HCT116 (cell line): ENCODE measurements around the gene B3GALNT2. TPM values are rescaled to one million over a fixed set of nuclear protein-coding genes. Genes with fewer than 3 reads are reported as not detected.

Experiments
- ATAC-seq: fragments of 200-7000 bp; cut with Tn5 transposase; 2 replicates; pipeline ENCODE4 v1.9.1; 2020; ENCODE audit warnings: mild to moderate bottlenecking, moderate library complexity
- BruUV-seq: library from RNA; stranded (reverse); fragments of 400-500 nt; replicated peaks from 2 replicates; lab custom pipeline; 2021; lab: Mats Ljungman, UMichigan
- CTCF ChIA-PET: fragments of 300-600 bp; sonication (Branson Sonifier 250); formaldehyde crosslinking; loops from one replicate; lab custom pipeline; 2021; ENCODE audit warnings: antibody characterized with exemption; lab: Charles Lee
- POLR2A ChIA-PET: fragments of 300-600, 350-600 bp; sonication (Branson Sonifier 250); formaldehyde crosslinking; loops from one replicate; lab custom pipeline; 2021; ENCODE audit warnings: antibody characterized with exemption; lab: Charles Lee
- RAD21 ChIA-PET, 2 experiments: fragments of 300-600 bp; sonication (Branson Sonifier 250); formaldehyde crosslinking; loops; one replicate each; lab custom pipeline; 2023; ENCODE audit warnings: low total read pairs in 2 of 2; ENCODE audit not compliant: uncharacterized antibody in 2 of 2, unreplicated experiment in 2 of 2, low non-redundant PET in 1 of 2; lab: Charles Lee
- DNase-seq: peaks from one replicate; pipeline ENCODE4 v3.0.0-alpha.2; 2010; ENCODE audit warnings: low read depth, low spot score
- H2AFZ ChIP-seq: fragments of 200-600 bp; shearing (Covaris generic), sonication (generic); 2 replicates; pipeline ENCODE4 v1.6.1; 2017; ENCODE audit warnings: low read depth, mixed run types, mixed read lengths, antibody characterized with exemption, low read length; ENCODE audit not compliant: poor library complexity, severe bottlenecking
- H3K27ac ChIP-seq: 2 replicates; pipeline ENCODE4 v1.5.1; 2012; ENCODE audit warnings: low read depth, low read length
- H3K27me3 ChIP-seq: fragments of 200-600 bp; sonication (generic); 2 replicates; pipeline ENCODE4 v1.6.1; 2016; ENCODE audit warnings: mixed run types, low read length, mixed read lengths; ENCODE audit not compliant: insufficient read depth
- H3K36me3 ChIP-seq, 2 experiments: fragments of 200-500 bp in 1 of 2; fragments of 200-600 bp in 1 of 2; sonication (Bioruptor generic) in 1 of 2; sonication (generic) in 1 of 2; 2 replicates each; pipeline versions ENCODE4 v1.5.1 to v1.6.1; 2014 to 2016; ENCODE audit warnings: low read length in 2 of 2, inconsistent platforms in 1 of 2, mixed read lengths in 1 of 2, mixed run types in 1 of 2; ENCODE audit not compliant: insufficient read depth in 2 of 2, control insufficient read depth in 1 of 2
- H3K4me1 ChIP-seq, 2 experiments: fragments of 200-600 bp in 1 of 2; sonication (generic) in 1 of 2; 2 replicates each; pipeline versions ENCODE4 v1.5.1 to v1.6.1; 2012 to 2017; ENCODE audit warnings: low read length in 2 of 2, inconsistent platforms in 1 of 2, mild to moderate bottlenecking in 1 of 2, mixed read lengths in 1 of 2, mixed run types in 1 of 2, moderate library complexity in 1 of 2; ENCODE audit not compliant: insufficient read depth in 2 of 2, control insufficient read depth in 1 of 2
- H3K4me2 ChIP-seq: fragments of 200-600 bp; sonication (generic); 2 replicates; pipeline ENCODE4 v1.6.1; 2017; ENCODE audit warnings: mixed run types, low read length, mixed read lengths
- H3K4me3 ChIP-seq, 2 experiments: fragments of 200-600 bp in 1 of 2; sonication (generic) in 1 of 2; replicated peaks in 1 of 2; 2 replicates each; pipeline ENCODE4 v1.5.1; 2011 to 2016; ENCODE audit warnings: low read length in 2 of 2, control low read depth in 1 of 2, low read depth in 1 of 2, mild to moderate bottlenecking in 1 of 2, mixed read lengths in 1 of 2, mixed run types in 1 of 2
- H3K79me2 ChIP-seq: fragments of 200-600 bp; sonication (generic); 2 replicates; pipeline ENCODE4 v1.6.1; 2017; ENCODE audit warnings: mild to moderate bottlenecking, mixed run types, low read length, moderate library complexity, mixed read lengths; ENCODE audit not compliant: insufficient read depth
- H3K9ac ChIP-seq: fragments of 200-600 bp; sonication (generic); 2 replicates; pipeline ENCODE4 v1.6.1; 2016; ENCODE audit warnings: low read length, mixed read lengths
- H3K9me2 ChIP-seq: fragments of 200-600 bp; sonication (generic), shearing (Covaris generic); 2 replicates; pipeline ENCODE4 v1.6.1; 2017; ENCODE audit warnings: mixed run types, mild to moderate bottlenecking, moderate library complexity; ENCODE audit not compliant: insufficient read depth
- H3K9me3 ChIP-seq, 2 experiments: fragments of 200-500 bp in 1 of 2; fragments of 200-600 bp in 1 of 2; sonication (Bioruptor generic) in 1 of 2; sonication (generic) in 1 of 2; 2 replicates each; pipeline ENCODE4 v1.6.1; 2014 to 2017; ENCODE audit warnings: low read length in 2 of 2, mixed read lengths in 2 of 2, inconsistent platforms in 1 of 2, low read depth in 1 of 2, mild to moderate bottlenecking in 1 of 2, mixed run types in 1 of 2, moderate library complexity in 1 of 2; ENCODE audit not compliant: control insufficient read depth in 1 of 2, insufficient read depth in 1 of 2
- H4K20me1 ChIP-seq: fragments of 200-600 bp; sonication (generic), shearing (Covaris generic); 2 replicates; pipeline ENCODE4 v1.6.1; 2017; ENCODE audit warnings: mixed run types, mild to moderate bottlenecking, moderate library complexity; ENCODE audit not compliant: insufficient read depth
- CBX3 ChIP-seq: IDR thresholded peaks from 2 replicates; pipeline ENCODE4 v1.6.1; 2012; ENCODE audit warnings: low read depth
- CEBPB ChIP-seq: IDR thresholded peaks from 2 replicates; pipeline ENCODE4 v1.6.1; 2012; ENCODE audit warnings: low read depth
- CTCF ChIP-seq, 3 experiments: fragments of 200-600 bp in 1 of 3; sonication (generic) in 1 of 3; IDR thresholded peaks in 2 of 3; conservative IDR thresholded peaks in 1 of 3; 2 replicates each; pipeline ENCODE4 v1.5.1; 2012 to 2017; ENCODE audit warnings: low read depth in 2 of 3, low read length in 2 of 3, antibody characterized with exemption in 1 of 3, borderline replicate concordance in 1 of 3, control low read depth in 1 of 3, mild to moderate bottlenecking in 1 of 3, mixed read lengths in 1 of 3, mixed run types in 1 of 3, moderate library complexity in 1 of 3; ENCODE audit not compliant: insufficient read depth in 1 of 3
- ELF1 ChIP-seq: IDR thresholded peaks from 2 replicates; pipeline ENCODE4 v1.6.1; 2012; ENCODE audit warnings: low read depth, borderline replicate concordance
- EZH2 ChIP-seq: fragments of 200-600 bp; sonication (generic); IDR thresholded peaks from 2 replicates; pipeline ENCODE4 v1.6.1; 2017; ENCODE audit warnings: antibody characterized with exemption, mixed run types
- EZH2phosphoT487 ChIP-seq: fragments of 200-600 bp; IDR thresholded peaks from 2 replicates; pipeline ENCODE4 v1.6.1; 2018; ENCODE audit warnings: antibody characterized with exemption, borderline replicate concordance
- FOSL1 ChIP-seq: IDR thresholded peaks from 2 replicates; pipeline ENCODE4 v1.6.1; 2012; ENCODE audit warnings: low read depth
- JUND ChIP-seq: IDR thresholded peaks from 2 replicates; pipeline ENCODE4 v1.6.1; 2012
- POLR2AphosphoS5 ChIP-seq: IDR thresholded peaks from 2 replicates; pipeline ENCODE4 v1.6.1; 2011; ENCODE audit warnings: mild to moderate bottlenecking, low read depth, low read length, moderate library complexity
- RAD21 ChIP-seq: IDR thresholded peaks from 2 replicates; pipeline ENCODE4 v1.6.1; 2012; ENCODE audit warnings: low read depth, mild to moderate bottlenecking
- REST ChIP-seq: IDR thresholded peaks from 2 replicates; pipeline ENCODE4 v1.6.1; 2012; ENCODE audit warnings: low read depth
- SIN3A ChIP-seq: IDR thresholded peaks from 2 replicates; pipeline ENCODE4 v1.6.1; 2012; ENCODE audit warnings: low read depth
- SP1 ChIP-seq: IDR thresholded peaks from 2 replicates; pipeline ENCODE4 v1.6.1; 2012; ENCODE audit warnings: low read depth
- SRF ChIP-seq: IDR thresholded peaks from 2 replicates; pipeline ENCODE4 v1.6.1; 2012; ENCODE audit warnings: low read depth
- YY1 ChIP-seq: IDR thresholded peaks from 2 replicates; pipeline ENCODE4 v1.6.1; 2011; ENCODE audit warnings: low read length, low read depth, moderate library complexity, mild to moderate bottlenecking; ENCODE audit not compliant: insufficient replicate concordance; ENCODE audit errors: extremely low read depth
- ZFX ChIP-seq: fragments of 450-650 bp; IDR thresholded peaks from 2 replicates; pipeline ENCODE4 v1.6.1; 2017
- ZNF274 ChIP-seq: fragments of 200-500 bp; sonication (Bioruptor generic); IDR thresholded peaks from 2 replicates; pipeline ENCODE4 v1.6.1; 2014; ENCODE audit warnings: mild to moderate bottlenecking, low read depth, low read length, inconsistent platforms
- intact Hi-C: fragments of 100-400 bp; cut with micrococcal nuclease; formaldehyde crosslinking; loops from 2 replicates; pipeline ENCODE4 v1.10.0; 2022
- total RNA-seq: library from RNA; stranded (reverse); gene quantifications from one replicate; pipeline ENCODE4 v1.2.1, GENCODE V29; 2021; ENCODE audit not compliant: unreplicated experiment
- TF ChIP-seq, protein P1 (sequence below): IDR thresholded peaks from 2 replicates; pipeline ENCODE4 v1.6.1; 2012
- TF ChIP-seq, protein P2 (sequence below): IDR thresholded peaks from 2 replicates; pipeline ENCODE4 v1.6.1; 2011; ENCODE audit warnings: mild to moderate bottlenecking, low read length, moderate library complexity; ENCODE audit not compliant: insufficient replicate concordance; ENCODE audit errors: extremely low read depth

B3GALNT2 gene
- total RNA-seq, 1 experiment from 2014 or later = 36.8 TPM

- no peak overlapping the region for H3K27ac ChIP-seq
- H3K9me3 ChIP-seq = no peaks in the 10 kb centered on the region
- H3K79me2 ChIP-seq = peaks cover 77% of the 10 kb centered on the region
- CTCF ChIA-PET = no interaction called here
- no peak overlapping the region; the same call in 1 of the 2 replicates for H3K4me2 ChIP-seq
- POLR2A ChIA-PET = interaction anchor here (1.6 kb wide), 1 partner anchor 14 kb away, joined by 3 read pairs; no protein-coding TSS in a partner anchor
- intact Hi-C loops = no loop called here
- peaks cover 6% of the 10 kb centered on the region; the same call in 1 of the 2 replicates for H4K20me1 ChIP-seq
- DNase-seq = no peak
- H3K4me3 ChIP-seq = no peak overlapping the region
- no peak overlapping the region for H2AFZ ChIP-seq
- no peak overlapping the region for H3K9ac ChIP-seq
- ATAC-seq = no peak
- BruUV-seq = no TSS peak
- no peak for TF ChIP-seq ELF1
- no peak for TF ChIP-seq CEBPB
- no peak for TF ChIP-seq EZH2phosphoT487
- TF ChIP-seq CTCF (IDR thresholded peaks at IDR 0.05 in 2 of 3, conservative IDR thresholded peaks at IDR 0.05 in 1 of 3; ENCODE audit: borderline replicate concordance in 1 of 3, insufficient read depth in 1 of 3, low read depth in 2 of 3, low read length in 2 of 3) = no peak
- no peak for TF ChIP-seq REST
- no peak for TF ChIP-seq ZFX
- no peak for TF ChIP-seq JUND
- no peak for TF ChIP-seq EZH2
- TF ChIP-seq ZNF274 = no peak
- TF ChIP-seq POLR2AphosphoS5 = no peak
- TF ChIP-seq YY1 = no peak
- TF ChIP-seq RAD21 = no peak
- no peak for TF ChIP-seq SRF
- TF ChIP-seq SIN3A = no peak
- no peak for TF ChIP-seq FOSL1
- TF ChIP-seq, protein P1, sequence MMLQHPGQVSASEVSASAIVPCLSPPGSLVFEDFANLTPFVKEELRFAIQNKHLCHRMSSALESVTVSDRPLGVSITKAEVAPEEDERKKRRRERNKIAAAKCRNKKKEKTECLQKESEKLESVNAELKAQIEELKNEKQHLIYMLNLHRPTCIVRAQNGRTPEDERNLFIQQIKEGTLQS = no peak
- no peak for TF ChIP-seq SP1
- TF ChIP-seq, protein P2, sequence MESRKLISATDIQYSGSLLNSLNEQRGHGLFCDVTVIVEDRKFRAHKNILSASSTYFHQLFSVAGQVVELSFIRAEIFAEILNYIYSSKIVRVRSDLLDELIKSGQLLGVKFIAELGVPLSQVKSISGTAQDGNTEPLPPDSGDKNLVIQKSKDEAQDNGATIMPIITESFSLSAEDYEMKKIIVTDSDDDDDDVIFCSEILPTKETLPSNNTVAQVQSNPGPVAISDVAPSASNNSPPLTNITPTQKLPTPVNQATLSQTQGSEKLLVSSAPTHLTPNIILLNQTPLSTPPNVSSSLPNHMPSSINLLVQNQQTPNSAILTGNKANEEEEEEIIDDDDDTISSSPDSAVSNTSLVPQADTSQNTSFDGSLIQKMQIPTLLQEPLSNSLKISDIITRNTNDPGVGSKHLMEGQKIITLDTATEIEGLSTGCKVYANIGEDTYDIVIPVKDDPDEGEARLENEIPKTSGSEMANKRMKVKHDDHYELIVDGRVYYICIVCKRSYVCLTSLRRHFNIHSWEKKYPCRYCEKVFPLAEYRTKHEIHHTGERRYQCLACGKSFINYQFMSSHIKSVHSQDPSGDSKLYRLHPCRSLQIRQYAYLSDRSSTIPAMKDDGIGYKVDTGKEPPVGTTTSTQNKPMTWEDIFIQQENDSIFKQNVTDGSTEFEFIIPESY = no peak
- no peak for TF ChIP-seq CBX3
- RAD21 ChIA-PET = no interaction called here
- H3K4me1 ChIP-seq = peaks cover 4 to 32% of the 10 kb centered on the region in 2 experiments; a peak in 3 of 4 replicates
- no peaks in the 10 kb centered on the region for H3K9me2 ChIP-seq
- H3K27me3 ChIP-seq = no peaks in the 10 kb centered on the region
- no peaks in the 10 kb centered on the region for H3K36me3 ChIP-seq
Measured at GRCh38 chr1:235500971-235501540, 3.2 kb downstream of the B3GALNT2 start.
